Stimulated activated CD4-positive, alpha-beta T cell treated with anti-CD3 and anti-CD28 coated beads, Interleukin-12 subunit alpha, Interleukin-12 subunit beta, amount 100 ng/mL, for 48 hours (primary cell): ENCODE results near the gene BICC1.

Source experiments
- DNase-seq, 3 donors: peaks; one replicate each; pipeline ENCODE4 v3.0.0-alpha.2; 2020; ENCODE audit warnings: low read depth in 2 of 3, low spot score in 1 of 3

Gene BICC1

GRCh38 chr10:58776568-58777318 lies 264.1 kb downstream of the BICC1 start:
- no peak for DNase-seq

GRCh38 chr10:58778966-58779365 lies 266.3 kb downstream of the BICC1 start:
- no peak for DNase-seq

DNA sequence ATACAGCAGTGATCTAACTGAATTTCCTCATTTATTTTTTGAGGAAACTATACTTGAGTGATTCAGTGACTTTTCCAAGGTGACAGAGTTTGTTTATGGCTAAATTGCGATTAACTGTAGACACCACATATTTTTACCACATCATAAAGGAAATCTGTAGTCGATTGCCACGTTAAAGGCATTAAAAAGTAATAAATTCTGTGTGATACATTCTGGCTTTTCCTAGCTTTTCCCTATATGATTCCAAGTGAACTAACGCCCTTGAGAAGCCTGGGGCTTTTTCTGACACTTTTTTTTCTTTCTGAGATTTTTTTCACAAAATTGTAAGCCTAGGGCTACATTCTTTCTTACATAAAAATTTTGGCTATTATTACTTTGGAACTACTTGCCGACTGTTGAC lies 266.9 kb downstream of the BICC1 start:
- no peak for DNase-seq

DNA sequence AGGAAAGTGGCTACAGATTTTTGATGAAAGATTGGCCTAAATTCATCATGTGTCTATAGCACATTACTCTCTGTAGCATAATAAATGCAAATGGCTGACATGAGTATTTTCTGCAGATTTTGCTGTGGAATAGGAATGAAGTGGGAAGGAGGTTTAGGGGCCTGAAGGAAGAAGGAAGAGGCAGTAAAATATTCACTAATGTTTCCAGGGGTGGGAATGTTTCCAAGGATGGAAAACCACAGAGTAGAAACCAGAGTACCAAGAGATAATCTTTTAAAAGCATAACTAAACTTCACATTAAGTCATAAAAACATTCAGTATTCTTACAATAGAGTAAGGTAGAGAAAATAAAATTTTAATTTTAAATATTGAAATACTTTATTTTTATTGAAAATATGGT lies 267.8 kb downstream of the BICC1 start:
- DNase-seq = no peak

GRCh38 chr10:58781873-58782488 lies 269.3 kb downstream of the BICC1 start:
- DNase-seq = peak in 1 of 3 donors; percentile 1

DNA sequence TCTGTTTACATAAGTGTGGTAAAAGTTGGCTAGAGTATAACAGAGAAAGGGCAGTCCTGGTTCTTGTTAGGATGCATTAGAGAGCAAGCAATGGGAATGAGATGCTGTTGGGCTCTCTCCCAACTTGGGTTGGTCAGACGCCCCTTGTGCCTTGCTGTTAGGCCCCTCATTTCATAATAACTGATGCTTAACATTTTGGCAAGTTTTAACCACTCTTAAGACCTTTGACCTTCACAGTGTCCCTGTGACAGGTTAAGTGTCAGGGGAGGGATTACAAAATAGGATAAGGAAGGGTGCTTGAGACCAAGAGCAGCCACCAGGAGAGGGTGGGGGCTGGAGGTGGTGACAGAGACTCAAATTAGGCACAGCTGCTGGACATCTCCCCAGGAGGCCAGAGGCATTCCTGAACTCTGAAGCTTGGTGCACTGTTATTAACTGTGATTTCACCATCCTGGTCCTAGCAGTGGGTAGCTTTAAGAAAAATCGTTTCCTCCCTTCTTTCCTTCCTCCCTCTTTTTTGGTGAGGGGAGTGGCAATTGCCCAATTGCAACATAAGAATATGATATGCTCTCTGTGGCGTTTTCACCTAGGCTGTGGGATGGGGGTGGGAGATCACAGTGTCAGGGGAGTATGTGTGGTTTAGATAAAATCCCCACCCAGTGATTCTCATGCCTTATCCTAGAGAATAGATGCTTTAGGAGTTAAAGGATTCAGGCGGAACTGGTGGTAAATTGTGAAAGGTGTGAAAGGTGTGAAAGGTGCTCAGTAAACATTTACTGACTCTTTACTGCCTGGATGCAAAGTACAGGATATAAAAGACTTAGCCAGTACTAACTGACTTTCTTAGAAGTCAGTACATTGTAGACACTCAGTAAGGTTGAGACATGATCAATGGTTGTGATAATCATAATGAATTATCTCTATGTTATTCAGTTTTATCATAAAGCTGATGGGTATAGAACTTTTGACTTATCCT lies 270.5 kb downstream of the BICC1 start:
- no peak for DNase-seq

DNA sequence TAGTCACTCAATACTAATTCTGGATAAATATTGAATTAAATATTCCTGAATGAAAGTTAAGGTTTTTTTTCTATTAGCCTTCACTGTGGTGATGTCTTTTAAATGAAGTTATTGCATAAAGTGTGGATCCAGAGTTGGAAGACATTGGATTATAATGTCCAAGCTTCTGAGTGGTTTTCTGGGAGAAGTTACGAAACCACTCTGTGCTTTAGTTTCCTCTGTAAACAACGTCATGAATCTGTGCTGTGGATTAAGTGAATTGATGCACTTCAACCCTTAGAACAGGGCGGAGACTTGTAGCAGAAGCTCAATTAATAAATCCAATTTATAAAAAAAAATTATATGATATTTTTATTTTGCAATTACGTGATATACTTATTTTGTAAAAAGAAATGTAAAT lies 271.7 kb downstream of the BICC1 start:
- no peak for DNase-seq

DNA sequence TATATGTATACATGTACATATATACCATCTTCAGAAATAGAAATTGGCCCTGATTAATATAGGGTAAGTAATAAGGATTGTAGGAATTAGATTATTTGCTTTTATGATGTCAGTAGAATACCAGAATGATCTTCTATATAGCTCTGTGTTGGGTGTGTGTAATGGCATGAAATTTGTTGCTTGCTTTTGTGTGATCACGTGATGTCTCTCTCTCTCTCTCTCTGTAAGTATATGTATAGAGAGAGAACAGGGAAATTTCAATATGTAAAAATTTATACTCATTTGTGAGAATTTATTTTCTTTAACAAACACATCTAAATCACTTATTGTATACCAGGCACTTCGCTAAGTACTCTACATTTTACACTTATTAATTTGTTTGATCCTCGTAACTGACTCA lies 272.7 kb downstream of the BICC1 start:
- DNase-seq = no peak

GRCh38 chr10:58791137-58791536 lies 278.5 kb downstream of the BICC1 start:
- DNase-seq = no peak

- DNase-seq = no peak
These were observed 282.9 kb downstream of the BICC1 start for GRCh38 chr10:58795560-58795959.

GRCh38 chr10:58796242-58796641 lies 283.6 kb downstream of the BICC1 start:
- no peak for DNase-seq

DNA sequence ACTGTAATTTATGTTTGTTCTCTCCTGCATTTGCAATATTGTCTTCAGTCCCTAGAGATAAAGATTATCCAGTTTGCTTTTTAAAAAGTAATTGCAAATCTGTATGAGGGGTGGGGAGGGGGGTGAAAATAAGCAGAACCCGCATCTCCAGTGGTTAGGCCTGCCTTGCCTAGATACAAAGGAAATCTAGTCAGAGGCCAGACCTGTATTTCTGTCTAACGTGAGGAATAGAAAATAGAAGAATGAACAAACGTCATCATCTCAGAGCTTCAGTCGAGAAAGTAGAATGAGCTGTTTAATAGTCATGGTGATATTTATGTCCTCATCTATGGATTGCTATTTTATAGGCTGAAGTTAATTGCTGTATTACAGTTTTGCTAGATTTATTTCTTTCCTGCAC lies 284.2 kb downstream of the BICC1 start:
- DNase-seq = no peak

DNA sequence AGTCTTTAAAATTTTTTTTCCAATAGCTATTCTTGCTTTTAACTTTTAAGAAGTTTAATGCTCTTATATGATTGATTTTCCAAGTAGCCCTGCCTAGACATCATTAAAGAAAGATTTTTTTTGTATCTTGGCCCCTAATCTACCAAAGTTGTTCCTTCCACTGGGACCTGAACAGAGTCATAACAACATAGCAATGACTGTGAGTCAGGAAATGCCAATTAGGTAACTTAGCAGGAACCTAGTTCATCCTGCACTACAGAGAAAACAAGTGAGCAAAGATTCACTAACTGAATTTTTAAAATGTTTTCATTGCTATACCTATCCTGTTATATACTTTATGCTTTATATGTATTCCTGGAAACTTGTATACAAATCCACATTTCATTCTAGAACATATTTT lies 284.7 kb downstream of the BICC1 start:
- no peak for DNase-seq

DNA sequence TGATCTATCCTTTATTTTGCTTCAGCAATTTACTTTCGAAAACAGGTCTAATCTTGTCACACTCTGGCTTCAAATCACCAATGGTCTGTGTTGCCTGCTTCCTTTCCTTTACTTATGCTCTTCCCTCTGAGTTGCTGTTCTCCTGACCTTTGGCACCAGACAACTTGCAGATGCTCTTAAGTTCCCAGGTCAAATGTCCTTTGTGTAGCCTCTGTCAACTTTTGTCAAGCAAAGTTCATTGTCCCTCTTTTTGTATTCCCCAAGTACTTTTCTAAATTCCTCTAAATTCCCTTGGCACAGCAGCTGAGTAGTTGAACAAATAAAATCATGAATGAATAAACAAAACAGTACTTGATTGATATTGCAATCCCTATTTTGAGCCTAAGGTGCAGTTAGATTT lies 289.4 kb downstream of the BICC1 start:
- no peak for DNase-seq

- DNase-seq = no peak
These were observed 293.7 kb downstream of the BICC1 start for GRCh38 chr10:58806323-58806722.

- no peak for DNase-seq
These were observed 294.4 kb downstream of the BICC1 start for GRCh38 chr10:58806970-58807628.

DNA sequence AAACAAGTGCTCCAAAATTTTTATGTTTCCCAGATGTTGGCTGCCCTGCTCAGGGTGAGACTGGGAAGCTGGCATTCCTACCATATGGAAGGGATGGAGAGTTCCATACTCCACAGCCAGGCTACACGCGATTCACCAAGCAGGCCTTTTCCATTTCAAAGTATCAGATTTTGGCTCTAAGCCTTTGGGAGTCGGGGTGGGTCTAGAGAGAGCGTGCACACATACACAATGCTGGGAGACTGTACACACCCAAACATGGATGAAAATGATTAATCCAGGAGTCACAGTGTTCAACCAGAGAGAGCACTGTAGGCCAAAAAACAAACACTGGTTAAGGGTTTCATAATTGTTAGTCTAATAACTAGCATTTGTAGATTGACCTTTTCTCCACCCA lies 295.0 kb downstream of the BICC1 start:
- no peak for DNase-seq

GRCh38 chr10:58810751-58811150 lies 298.1 kb downstream of the BICC1 start:
- DNase-seq = no peak

- DNase-seq = no peak
These were observed 300.9 kb downstream of the BICC1 start for GRCh38 chr10:58813573-58813972.

DNA sequence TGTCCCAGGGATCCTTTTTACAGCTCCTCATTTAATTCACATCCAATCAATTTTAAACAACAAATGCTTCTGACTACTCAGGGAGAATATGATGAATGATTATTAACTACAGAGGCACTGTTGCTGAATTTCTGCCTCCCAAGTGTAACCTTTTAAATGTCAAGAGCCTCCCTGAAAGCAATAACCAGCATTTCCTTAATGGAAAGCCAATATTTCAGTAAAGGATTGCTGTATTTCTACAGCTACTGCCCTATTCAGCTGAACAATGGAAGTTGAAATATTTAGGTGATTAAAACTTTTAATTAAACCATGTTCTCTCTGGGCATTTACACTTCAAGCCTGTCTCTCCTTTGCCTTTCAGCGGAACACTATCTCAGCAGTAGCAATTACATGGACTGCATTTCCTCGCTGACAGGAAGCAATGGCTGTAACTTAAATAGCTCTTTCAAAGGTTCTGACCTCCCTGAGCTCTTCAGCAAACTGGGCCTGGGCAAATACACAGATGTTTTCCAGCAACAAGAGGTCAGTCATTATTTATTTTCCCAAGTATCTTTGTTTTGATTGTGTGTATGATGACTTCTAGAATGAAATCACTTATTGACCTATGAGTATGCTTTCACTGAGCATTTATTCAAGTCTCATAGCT lies 304.7 kb downstream of the BICC1 start:
- DNase-seq = no peak

GRCh38 chr10:58818900-58819299 lies 306.2 kb downstream of the BICC1 start:
- no peak for DNase-seq
